ENCODE data around the gene WASF2. TPM values are rescaled to one million over a fixed set of nuclear protein-coding genes. Genes with fewer than 3 reads are reported as not detected.

The WASF2 gene
- total RNA-seq, 3 donors from 2014 or later = 131 to 159 (median 134) TPM

DNA sequence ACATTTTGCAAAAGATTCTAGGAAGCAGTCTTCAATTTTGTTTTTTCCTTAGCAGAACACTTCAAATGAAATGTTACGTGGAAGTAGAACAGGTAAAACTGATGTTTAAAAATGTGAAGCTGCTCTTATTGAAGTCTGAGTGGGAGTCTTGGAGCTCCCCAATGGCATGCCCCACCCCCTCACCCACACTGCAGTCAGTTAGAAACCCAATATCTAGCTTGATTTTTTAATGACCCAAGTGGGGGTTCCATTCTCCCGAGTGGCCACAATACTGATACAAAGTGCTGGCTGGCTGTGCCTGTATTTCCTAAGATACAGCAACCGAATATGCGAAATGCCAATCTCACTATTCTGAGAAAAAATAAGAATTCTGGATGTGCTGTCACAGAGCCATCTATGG lies 66.3 kb downstream of the WASF2 start:
- Histone ChIP-seq H3K36me3 (ENCODE audit: low read depth) (no peaks in the 10 kb centered on the region), H3K4me1 (ENCODE audit: low read depth) (peaks cover 4% of the 10 kb centered on the region), H3K9me3 (no peaks in the 10 kb centered on the region), H3K4me3 (no peak overlapping the region)
- intact Hi-C loops (cut with DNase I, micrococcal nuclease) = no loop called here
- no peak for DNase-seq
- TF ChIP-seq, protein P1, sequence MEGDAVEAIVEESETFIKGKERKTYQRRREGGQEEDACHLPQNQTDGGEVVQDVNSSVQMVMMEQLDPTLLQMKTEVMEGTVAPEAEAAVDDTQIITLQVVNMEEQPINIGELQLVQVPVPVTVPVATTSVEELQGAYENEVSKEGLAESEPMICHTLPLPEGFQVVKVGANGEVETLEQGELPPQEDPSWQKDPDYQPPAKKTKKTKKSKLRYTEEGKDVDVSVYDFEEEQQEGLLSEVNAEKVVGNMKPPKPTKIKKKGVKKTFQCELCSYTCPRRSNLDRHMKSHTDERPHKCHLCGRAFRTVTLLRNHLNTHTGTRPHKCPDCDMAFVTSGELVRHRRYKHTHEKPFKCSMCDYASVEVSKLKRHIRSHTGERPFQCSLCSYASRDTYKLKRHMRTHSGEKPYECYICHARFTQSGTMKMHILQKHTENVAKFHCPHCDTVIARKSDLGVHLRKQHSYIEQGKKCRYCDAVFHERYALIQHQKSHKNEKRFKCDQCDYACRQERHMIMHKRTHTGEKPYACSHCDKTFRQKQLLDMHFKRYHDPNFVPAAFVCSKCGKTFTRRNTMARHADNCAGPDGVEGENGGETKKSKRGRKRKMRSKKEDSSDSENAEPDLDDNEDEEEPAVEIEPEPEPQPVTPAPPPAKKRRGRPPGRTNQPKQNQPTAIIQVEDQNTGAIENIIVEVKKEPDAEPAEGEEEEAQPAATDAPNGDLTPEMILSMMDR (IDR thresholded peaks at IDR 0.05) = no peak
- no peak for ATAC-seq

DNA sequence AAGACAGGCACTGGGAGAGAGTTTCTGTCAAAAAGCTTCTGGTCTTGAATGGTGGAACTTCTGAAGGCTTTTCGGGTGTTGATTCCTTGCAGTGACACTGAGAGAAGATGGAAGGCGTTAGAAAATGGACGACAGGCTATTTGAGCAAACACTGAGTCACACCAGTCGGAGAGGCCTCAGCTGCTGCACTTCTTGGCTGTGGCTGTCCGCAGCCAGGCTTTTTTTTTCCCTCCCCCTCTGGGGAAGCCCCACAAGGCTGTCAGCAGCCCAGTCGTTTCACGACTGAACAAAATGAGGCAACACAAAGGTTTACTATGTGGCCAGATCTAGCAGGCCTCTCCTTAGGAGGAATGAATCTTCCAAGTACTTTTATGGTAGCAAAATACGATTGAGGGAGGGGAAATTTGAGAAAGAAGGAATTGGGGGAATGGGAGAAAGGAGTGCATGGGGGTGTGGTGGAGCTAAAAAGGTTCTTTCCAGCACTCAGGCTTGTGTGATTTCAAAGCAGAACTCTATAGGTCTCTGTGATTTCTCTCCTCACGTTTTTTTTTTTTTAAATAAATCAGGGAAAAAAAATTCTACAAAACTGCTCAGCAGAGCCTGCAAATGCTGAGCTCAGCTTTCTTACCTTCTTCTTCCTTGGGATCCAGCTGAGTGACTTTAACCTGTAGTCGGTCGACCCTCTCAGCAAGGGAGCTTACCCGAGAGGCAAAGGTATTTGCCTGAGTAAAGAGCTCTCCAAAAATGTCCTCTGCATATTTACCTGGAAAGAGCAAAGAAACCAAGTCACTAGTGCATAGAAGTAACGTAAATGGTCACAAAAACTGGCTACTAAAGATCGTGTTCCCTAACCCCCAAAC lies 71.4 kb downstream of the WASF2 start:
- Histone ChIP-seq H3K4me1 (ENCODE audit: low read depth) (peaks cover 6% of the 10 kb centered on the region), H3K4me3 (no peak overlapping the region), H3K9me3 (no peaks in the 10 kb centered on the region), H3K36me3 (ENCODE audit: low read depth) (no peaks in the 10 kb centered on the region)
- ATAC-seq = peak; percentile 83
- peak in 2 of 3 donors; percentile 54 to 71 for DNase-seq
- intact Hi-C loops (cut with DNase I, micrococcal nuclease) = loop anchor here in 1 of 2 donors (10.0 kb wide), 1 partner anchor 186 kb away; the partner anchor contains the start of gene AHDC1
- TF ChIP-seq, protein P1 (IDR thresholded peaks at IDR 0.05) = no peak

DNA sequence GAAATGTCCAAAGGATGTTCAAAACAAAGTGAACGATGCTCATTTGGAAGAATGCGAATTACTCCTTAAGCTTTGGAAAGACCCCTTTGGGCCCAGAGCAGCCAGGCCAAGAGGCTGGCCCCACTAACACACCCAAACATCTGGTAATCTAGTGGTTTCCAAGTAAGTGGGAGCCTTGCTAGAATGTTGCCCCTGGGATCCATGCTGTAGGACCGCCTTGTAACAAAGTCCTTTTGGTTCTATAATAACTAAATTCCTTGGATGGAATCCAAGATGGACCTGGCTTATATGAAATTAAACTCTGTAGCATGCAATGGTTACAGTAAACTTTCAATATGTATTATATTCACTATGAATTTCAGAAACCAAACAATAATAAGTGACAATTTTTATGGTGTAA lies 72.3 kb downstream of the WASF2 start:
- TF ChIP-seq, protein P1 (IDR thresholded peaks at IDR 0.05) = no peak
- intact Hi-C loops (cut with DNase I, micrococcal nuclease) = loop anchor here in 1 of 2 donors (10.0 kb wide), 1 partner anchor 187 kb away; the partner anchor contains the start of gene AHDC1
- H3K4me3 ChIP-seq = no peak overlapping the region
- ATAC-seq = no peak
- peaks cover 6% of the 10 kb centered on the region for H3K4me1 ChIP-seq (ENCODE audit: low read depth)
- no peak for DNase-seq
- H3K9me3 ChIP-seq = no peaks in the 10 kb centered on the region
- H3K36me3 ChIP-seq (ENCODE audit: low read depth) = no peaks in the 10 kb centered on the region

DNA sequence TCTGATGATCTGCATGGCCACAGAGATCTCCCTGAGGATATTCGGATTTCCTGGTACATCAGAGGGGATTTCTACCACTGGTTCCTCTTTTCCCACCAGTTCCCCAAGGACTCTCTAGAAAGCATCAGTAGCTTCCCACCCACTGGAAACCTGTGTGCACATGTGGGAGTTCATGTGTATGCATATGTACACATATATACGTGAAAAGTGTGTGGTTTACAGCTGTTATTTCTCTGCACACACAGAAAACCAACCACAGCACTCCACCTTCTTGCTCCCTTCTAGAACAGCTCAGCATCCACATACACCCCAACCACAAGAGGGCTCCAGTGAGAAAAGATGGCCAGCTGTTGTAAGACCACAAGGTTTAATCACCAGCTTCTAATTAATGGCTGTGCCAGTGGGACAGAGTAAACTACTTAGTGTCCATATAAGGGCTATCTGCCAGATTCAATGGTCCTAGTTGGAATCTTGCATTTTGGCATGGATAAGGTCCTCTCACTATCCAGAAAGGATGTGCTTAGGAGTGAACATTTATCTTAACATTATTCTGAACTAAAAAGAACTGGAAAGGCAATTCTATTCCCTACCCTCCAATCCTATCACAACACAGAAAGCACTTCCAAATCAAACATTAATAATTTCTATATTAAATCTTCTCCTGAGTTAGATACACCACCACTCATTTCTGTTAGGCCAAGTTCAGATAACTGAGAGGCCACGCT lies 73.4 kb downstream of the WASF2 start:
- ATAC-seq (peak; percentile 73), DNase-seq (peak in 1 of 3 donors; percentile 78)
- Histone ChIP-seq H3K9me3 (no peaks in the 10 kb centered on the region), H3K4me1 (ENCODE audit: low read depth) (peaks cover 6% of the 10 kb centered on the region), H3K4me3 (no peak overlapping the region), H3K36me3 (ENCODE audit: low read depth) (no peaks in the 10 kb centered on the region)
- TF ChIP-seq, protein P1 (IDR thresholded peaks at IDR 0.05) = no peak
- intact Hi-C loops (cut with DNase I, micrococcal nuclease) = loop anchor here in 1 of 2 donors (10.0 kb wide), 1 partner anchor 188 kb away; the partner anchor contains the start of gene AHDC1

DNA sequence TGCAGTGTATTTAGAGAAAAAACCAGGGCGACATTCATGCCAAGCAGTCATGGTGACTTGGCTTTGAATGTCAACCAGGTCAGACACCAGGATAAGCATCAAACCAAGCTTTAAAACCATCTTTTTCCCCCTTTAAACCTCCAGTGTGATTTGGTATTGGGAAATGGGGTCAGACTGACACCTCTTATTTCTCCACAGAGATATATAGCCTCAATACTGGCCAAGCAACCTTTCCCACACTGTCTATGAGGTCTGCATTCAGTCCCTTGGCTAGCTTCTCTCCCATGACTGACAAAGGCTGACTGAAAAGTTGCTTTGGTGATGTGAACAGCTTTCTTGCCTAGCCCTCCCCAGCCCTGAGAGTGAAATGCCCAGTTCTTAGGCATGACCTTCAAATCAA lies 75.9 kb downstream of the WASF2 start:
- TF ChIP-seq, protein P1 (IDR thresholded peaks at IDR 0.05) = no peak
- Histone ChIP-seq H3K4me3 (no peak overlapping the region), H3K4me1 (ENCODE audit: low read depth) (peaks cover 5% of the 10 kb centered on the region), H3K36me3 (ENCODE audit: low read depth) (no peaks in the 10 kb centered on the region), H3K9me3 (no peaks in the 10 kb centered on the region)
- intact Hi-C loops (cut with DNase I, micrococcal nuclease) = loop anchor here in 1 of 2 donors (10.0 kb wide), 1 partner anchor 191 kb away; the partner anchor contains the start of gene AHDC1
- ATAC-seq (no peak), DNase-seq (no peak)
